Lung (tissue), 12 donors: ENCODE results near the gene SH3BP2. TPM values are rescaled to one million over a fixed set of nuclear protein-coding genes. Genes with fewer than 3 reads are reported as not detected.

Experiments used
- ATAC-seq: fragments of 200-7000 bp; cut with Tn5 transposase; one replicate; pipeline ENCODE4 v1.9.1; 2020; ENCODE audit warnings: moderate number of reproducible peaks; ENCODE audit not compliant: insufficient read depth, low FRiP score
- DNase-seq, 3 donors: peaks; one replicate each; pipeline ENCODE4 v3.0.0-alpha.2; 2013 to 2017
- H3K27ac ChIP-seq, 2 donors: one replicate each; pipeline ENCODE4 v1.5.1; 2013; ENCODE audit warnings: mild to moderate bottlenecking in 2 of 2, moderate library complexity in 2 of 2, control low read depth in 1 of 2, inconsistent platforms in 1 of 2, low read depth in 1 of 2, low read length in 1 of 2
- H3K27me3 ChIP-seq, 3 donors: one replicate each; pipeline ENCODE4 v1.5.1; 2013; ENCODE audit warnings: low read length in 2 of 3; ENCODE audit not compliant: control insufficient read depth in 3 of 3, insufficient read depth in 3 of 3
- H3K36me3 ChIP-seq, 4 donors: one replicate each; pipeline ENCODE4 v1.5.1; 2013; ENCODE audit warnings: low read length in 4 of 4, mild to moderate bottlenecking in 1 of 4, moderate library complexity in 1 of 4; ENCODE audit not compliant: control insufficient read depth in 4 of 4, insufficient read depth in 4 of 4
- H3K4me1 ChIP-seq, 5 donors: one replicate each; pipeline ENCODE4 v1.5.1; 2013; ENCODE audit warnings: low read length in 5 of 5, mild to moderate bottlenecking in 2 of 5, moderate library complexity in 1 of 5; ENCODE audit not compliant: control insufficient read depth in 5 of 5, insufficient read depth in 5 of 5
- H3K4me3 ChIP-seq: one replicate; pipeline ENCODE4 v1.5.1; 2013; ENCODE audit warnings: mild to moderate bottlenecking, control low read depth, moderate library complexity
- H3K9ac ChIP-seq, 2 donors: one replicate each; pipeline ENCODE4 v1.5.1; 2013; ENCODE audit warnings: low read length in 2 of 2, control low read depth in 1 of 2; ENCODE audit not compliant: insufficient read depth in 1 of 2
- H3K9me3 ChIP-seq, 4 donors: one replicate each; pipeline ENCODE4 v1.5.1; 2013; ENCODE audit warnings: low read length in 3 of 4, mild to moderate bottlenecking in 1 of 4, moderate library complexity in 1 of 4; ENCODE audit not compliant: control insufficient read depth in 4 of 4, insufficient read depth in 3 of 4
- CTCF ChIP-seq: IDR thresholded peaks from 2 replicates; pipeline ENCODE4 v1.5.1; 2012; ENCODE audit warnings: mild to moderate bottlenecking; ENCODE audit errors: control extremely low read depth, extremely low read depth
- WGBS, 2 donors: extraction: QIAGEN DNeasy Blood & Tissue Kit; methylation state at CpG; one replicate each; pipeline ENCODE4 v1.1.7; 2013; 5-methylcytosine and 5-hydroxymethylcytosine counted together
- polyA plus RNA-seq, 2 donors: library from polyadenylated mRNA; stranded (reverse); fragments of 200-250 nt; gene quantifications; one replicate each; pipeline ENCODE4 v1.2.1, GENCODE V29; 2013
- total RNA-seq, 2 donors: library from RNA; depleted of rRNA in 1 of 2; stranded (reverse); fragments of >200 nt in 1 of 2; gene quantifications; one replicate each; pipeline ENCODE4 v1.2.1, GENCODE V29; 2014 to 2021
- donor health status: control.
- donor health status: control.
- donor health status: Bipolar disorder and iron deficiency.
- donor health status: healthy.
- donor health status: DM: yes; HTN: yes; CAD: no.

The SH3BP2 gene
- total and polyA plus RNA-seq, 4 donors, result 49.9 to 117 (median 79.8) TPM

- peaks cover 0 to 4% (median 0%) of the 10 kb centered on the region in 4 donors for H3K36me3 ChIP-seq
- H3K9ac ChIP-seq, result peak overlapping the region in 1 of 2 donors; percentile 51
- DNase-seq, result no peak
- no peaks in the 10 kb centered on the region for H3K27me3 ChIP-seq
- TF ChIP-seq CTCF, result no peak
- WGBS, 2 donors, result 72 to 73% methylated on average over 25 of the region's 25 CpGs
- peak overlapping the region in 1 of 2 donors; percentile 40 for H3K27ac ChIP-seq
- no peak for ATAC-seq
- H3K4me3 ChIP-seq, result no peak overlapping the region
- peaks cover 0 to 11% (median 6%) of the 10 kb centered on the region in 5 donors for H3K4me1 ChIP-seq
- H3K9me3 ChIP-seq, result no peaks in the 10 kb centered on the region
These were observed 36.1 kb upstream of the SH3BP2 start for GRCh38 chr4:2756691-2757350.

GRCh38 chr4:2757426-2757825 is 35.5 kb upstream of the SH3BP2 start:
- no peak for TF ChIP-seq CTCF
- Histone ChIP-seq H3K9me3 (no peaks in the 10 kb centered on the region), H3K36me3 (peaks cover 0 to 2% (median 0%) of the 10 kb centered on the region in 4 donors), H3K4me3 (no peak overlapping the region), H3K27ac (no peak overlapping the region), H3K9ac (no peak overlapping the region), H3K4me1 (peaks cover 0 to 11% (median 6%) of the 10 kb centered on the region in 5 donors), H3K27me3 (no peaks in the 10 kb centered on the region)
- WGBS, 2 donors, result 93 to 94% methylated on average over 3 of the region's 3 CpGs
- ATAC-seq (no peak), DNase-seq (no peak)

- peak; percentile 29 for ATAC-seq
- Histone ChIP-seq H3K36me3 (no peaks in the 10 kb centered on the region), H3K4me3 (no peak overlapping the region), H3K27me3 (no peaks in the 10 kb centered on the region), H3K4me1 (peaks cover 0 to 4% (median 3%) of the 10 kb centered on the region in 5 donors), H3K27ac (no peak overlapping the region), H3K9me3 (no peaks in the 10 kb centered on the region), H3K9ac (no peak overlapping the region)
- 65 to 67% methylated on average over 14 of the region's 14 CpGs for WGBS, 2 donors
- TF ChIP-seq CTCF, result no peak
- DNase-seq, result peak in 2 of 3 donors; percentile 46 to 54
These were observed 31.6 kb upstream of the SH3BP2 start for GRCh38 chr4:2761035-2761923.
